Colonic mucosa (tissue), 4 donors: ENCODE results near the gene KRT85. TPM values are rescaled to one million over a fixed set of nuclear protein-coding genes. Genes with fewer than 3 reads are reported as not detected.

Source experiments
- DNase-seq: peaks from one replicate; pipeline ENCODE4 v3.0.0-alpha.2; 2020
- H3K27ac ChIP-seq: fragments of 200-600 bp; one replicate; pipeline ENCODE4 v1.8.0; 2021
- H3K27me3 ChIP-seq: fragments of 200-600 bp; one replicate; pipeline ENCODE4 v1.8.0; 2021
- H3K36me3 ChIP-seq: fragments of 200-600 bp; one replicate; pipeline ENCODE4 v1.8.0; 2021
- H3K4me1 ChIP-seq: fragments of 200-600 bp; one replicate; pipeline ENCODE4 v1.8.0; 2021; ENCODE audit warnings: mild to moderate bottlenecking
- H3K4me3 ChIP-seq: fragments of 200-600 bp; one replicate; pipeline ENCODE4 v1.8.0; 2021
- H3K9ac ChIP-seq, 2 donors: one replicate each; pipeline ENCODE4 v1.7.0; 2013; ENCODE audit warnings: control low read depth in 2 of 2, low read depth in 2 of 2, low read length in 2 of 2
- H3K9me3 ChIP-seq: fragments of 200-600 bp; one replicate; pipeline ENCODE4 v1.8.0; 2021
- intact Hi-C: fragments of 100-400 bp; cut with DNase I; formaldehyde crosslinking; loops from one replicate; pipeline ENCODE4 v1.14.1; 2022
- total RNA-seq, 2 donors: library from RNA; stranded (reverse); fragmentation: NEBNext Ultra II Directional in 1 of 2; extraction: Animal tissue kit (Norgen Biotek cat#: 25700) in 1 of 2; gene quantifications; one replicate each; pipeline ENCODE4 v1.2.1, GENCODE V29; 2021
- TF ChIP-seq, protein P1 (sequence below): fragments of 200-600 bp; IDR thresholded peaks from one replicate; pipeline ENCODE4 v1.8.0; 2022; ENCODE audit warnings: antibody characterized with exemption, mild to moderate bottlenecking
- donor health status: healthy.
- donor health status: DM: no; HTN: no; CAD: no.
- donor health status: DM: no; HTN: no; CAD: no.

KRT85 gene
- total RNA-seq, 2 donors from 2014 or later, result not detected

DNA sequence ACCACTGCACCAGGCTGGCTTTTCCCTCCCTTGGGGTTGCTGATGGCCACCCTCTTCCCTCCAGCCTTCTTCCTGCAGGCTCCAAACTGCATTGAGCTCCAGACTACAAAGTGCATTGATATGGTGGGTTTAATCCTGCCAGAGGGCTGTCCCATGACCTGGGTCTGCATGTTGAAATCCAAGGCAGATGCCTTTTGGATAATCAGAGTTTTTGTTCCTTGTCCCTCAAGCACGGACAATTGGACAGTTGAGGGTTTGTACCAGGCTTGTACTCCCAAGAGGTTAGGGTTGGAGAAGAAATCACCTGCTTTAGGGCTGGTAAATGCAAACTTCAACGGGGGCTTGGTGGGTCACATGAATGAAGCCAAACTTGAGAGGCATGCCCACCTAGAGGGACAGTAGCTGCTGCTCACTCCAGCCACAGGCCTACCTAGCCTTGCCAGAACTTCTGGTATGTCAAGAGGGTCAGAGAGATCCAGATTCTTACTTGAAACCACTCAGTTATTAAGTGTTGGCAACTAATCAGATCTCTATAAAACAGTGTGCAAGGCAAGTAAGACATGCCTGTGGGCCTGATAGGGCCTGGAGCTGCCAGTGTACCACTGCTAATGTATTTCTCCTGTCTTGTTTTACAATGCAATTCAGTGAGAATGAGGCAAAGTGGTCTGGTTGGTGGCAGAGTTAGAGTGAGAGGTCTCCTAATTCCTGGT, 24.3 kb downstream of the KRT85 start:
- H3K27me3 ChIP-seq, result no peaks in the 10 kb centered on the region
- no peak overlapping the region for H3K27ac ChIP-seq
- H3K9me3 ChIP-seq, result no peaks in the 10 kb centered on the region
- no peaks in the 10 kb centered on the region for H3K4me1 ChIP-seq
- DNase-seq, result no peak
- no peak overlapping the region for H3K9ac ChIP-seq
- no peak overlapping the region for H3K4me3 ChIP-seq
- intact Hi-C loops, result no loop called here
- H3K36me3 ChIP-seq, result no peaks in the 10 kb centered on the region
- TF ChIP-seq, protein P1, sequence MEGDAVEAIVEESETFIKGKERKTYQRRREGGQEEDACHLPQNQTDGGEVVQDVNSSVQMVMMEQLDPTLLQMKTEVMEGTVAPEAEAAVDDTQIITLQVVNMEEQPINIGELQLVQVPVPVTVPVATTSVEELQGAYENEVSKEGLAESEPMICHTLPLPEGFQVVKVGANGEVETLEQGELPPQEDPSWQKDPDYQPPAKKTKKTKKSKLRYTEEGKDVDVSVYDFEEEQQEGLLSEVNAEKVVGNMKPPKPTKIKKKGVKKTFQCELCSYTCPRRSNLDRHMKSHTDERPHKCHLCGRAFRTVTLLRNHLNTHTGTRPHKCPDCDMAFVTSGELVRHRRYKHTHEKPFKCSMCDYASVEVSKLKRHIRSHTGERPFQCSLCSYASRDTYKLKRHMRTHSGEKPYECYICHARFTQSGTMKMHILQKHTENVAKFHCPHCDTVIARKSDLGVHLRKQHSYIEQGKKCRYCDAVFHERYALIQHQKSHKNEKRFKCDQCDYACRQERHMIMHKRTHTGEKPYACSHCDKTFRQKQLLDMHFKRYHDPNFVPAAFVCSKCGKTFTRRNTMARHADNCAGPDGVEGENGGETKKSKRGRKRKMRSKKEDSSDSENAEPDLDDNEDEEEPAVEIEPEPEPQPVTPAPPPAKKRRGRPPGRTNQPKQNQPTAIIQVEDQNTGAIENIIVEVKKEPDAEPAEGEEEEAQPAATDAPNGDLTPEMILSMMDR, result no peak

DNA sequence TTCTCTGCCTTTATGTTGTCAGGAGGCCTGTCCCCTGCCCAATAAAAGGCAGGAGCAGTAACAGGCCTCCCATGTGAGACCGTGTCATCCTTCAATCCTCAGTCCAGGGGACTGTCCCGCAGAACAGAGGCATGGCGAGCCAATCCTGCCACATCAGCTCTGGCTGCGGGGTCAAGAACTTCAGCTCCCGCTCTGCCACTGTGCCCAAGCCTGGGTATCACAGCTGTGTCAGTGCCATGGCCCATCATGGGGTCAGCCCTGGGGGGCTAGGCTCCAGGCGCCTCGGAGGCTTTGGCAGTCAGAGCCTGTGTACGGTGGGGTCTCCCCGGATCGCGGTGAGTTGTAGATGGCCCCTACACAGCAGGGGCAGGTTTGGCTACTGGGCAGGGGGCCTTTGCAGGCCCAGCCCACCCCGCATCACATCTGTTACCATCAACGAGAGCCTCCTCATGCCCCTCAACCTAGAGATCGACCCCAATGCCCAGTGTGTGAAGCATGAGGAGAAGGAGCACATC, 26.2 kb downstream of the KRT85 start:
- no peak overlapping the region for H3K9ac ChIP-seq
- no peaks in the 10 kb centered on the region for H3K36me3 ChIP-seq
- no peak overlapping the region for H3K27ac ChIP-seq
- H3K9me3 ChIP-seq, result no peaks in the 10 kb centered on the region
- H3K4me1 ChIP-seq, result no peaks in the 10 kb centered on the region
- H3K27me3 ChIP-seq, result no peaks in the 10 kb centered on the region
- no peak for DNase-seq
- H3K4me3 ChIP-seq, result no peak overlapping the region
- TF ChIP-seq, protein P1, result no peak
- intact Hi-C loops, result no loop called here

DNA sequence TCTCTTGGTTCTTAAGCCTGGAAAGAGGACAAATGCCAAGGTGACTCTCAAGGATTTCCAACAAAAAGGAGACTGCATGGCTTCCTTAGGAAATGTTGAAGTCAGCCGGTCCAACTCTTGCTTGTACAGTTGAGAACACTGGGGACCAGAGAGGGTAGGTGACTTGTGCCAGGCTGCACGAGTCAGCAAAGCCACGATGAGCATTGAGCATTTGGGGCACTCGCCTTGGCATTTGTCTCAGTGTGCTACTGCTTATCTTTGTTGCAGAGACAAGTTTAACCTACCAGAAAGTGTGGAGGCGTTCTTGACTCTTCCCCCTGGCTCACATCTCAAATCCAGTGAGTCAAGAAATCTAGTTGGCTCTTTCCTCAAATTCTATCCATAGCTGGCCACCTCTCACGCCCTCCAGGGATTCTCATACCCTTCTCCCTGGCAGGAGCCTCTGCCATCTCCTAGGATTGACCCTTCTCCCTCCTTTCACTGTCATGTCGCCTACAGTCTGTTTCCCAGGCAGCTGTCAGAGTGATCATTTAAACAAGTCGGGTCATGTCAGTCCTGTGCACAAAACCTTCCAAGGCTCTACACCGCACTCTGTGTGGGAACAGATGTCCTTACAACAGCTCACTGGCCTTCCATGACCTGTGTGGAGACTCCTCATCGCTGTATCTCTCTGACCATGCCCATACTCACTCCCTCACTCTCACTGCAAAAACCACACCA, 28.9 kb downstream of the KRT85 start:
- Histone ChIP-seq H3K4me3 (no peak overlapping the region), H3K27ac (no peak overlapping the region), H3K9me3 (no peaks in the 10 kb centered on the region), H3K27me3 (no peaks in the 10 kb centered on the region), H3K36me3 (no peaks in the 10 kb centered on the region), H3K9ac (no peak overlapping the region), H3K4me1 (no peaks in the 10 kb centered on the region)
- DNase-seq, result no peak
- intact Hi-C loops, result no loop called here
- TF ChIP-seq, protein P1, result no peak

DNA sequence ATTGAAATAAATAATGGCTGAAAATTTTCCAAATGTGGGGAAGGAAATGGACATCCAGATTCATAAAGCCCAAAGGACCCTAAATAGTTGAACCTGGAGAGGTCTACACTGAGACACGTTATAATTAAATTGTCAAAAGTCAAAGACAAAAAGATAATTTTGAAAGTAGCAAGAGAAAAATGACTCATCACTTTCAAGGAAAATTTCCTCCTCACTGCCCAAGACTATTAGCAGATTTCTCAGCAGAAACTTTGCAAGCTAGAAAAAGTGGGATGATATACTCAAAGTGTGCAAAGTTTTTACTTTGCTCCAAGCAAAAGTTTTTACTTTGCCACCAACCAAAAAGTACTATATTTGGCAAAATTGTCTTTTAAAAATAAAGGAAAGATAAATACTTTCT, 30.2 kb downstream of the KRT85 start:
- DNase-seq, result no peak

DNA sequence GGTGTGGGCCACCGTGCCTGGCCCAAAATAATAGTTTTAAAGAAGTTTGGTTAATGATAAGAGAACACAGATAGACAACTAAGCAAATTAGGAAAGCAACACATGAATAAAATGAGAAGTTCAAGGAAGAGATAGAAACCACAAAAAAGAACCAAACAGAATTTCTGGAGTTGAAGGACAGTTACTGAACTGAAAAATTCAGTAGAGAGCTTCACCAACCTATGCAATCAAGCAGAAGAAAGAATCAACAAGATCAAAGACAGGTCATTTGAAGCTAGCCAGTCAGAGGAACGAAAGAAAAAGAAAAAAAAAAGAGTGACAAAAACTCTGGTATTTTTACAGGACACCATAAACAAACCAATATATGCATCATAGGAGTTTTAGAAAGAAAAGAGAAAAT, 30.6 kb downstream of the KRT85 start:
- TF ChIP-seq, protein P1, result no peak

More for the DNA sequence above, 30.2 kb downstream of the KRT85 start:
- intact Hi-C loops, result no loop called here
- H3K9ac ChIP-seq, result no peak overlapping the region
- no peaks in the 10 kb centered on the region for H3K36me3 ChIP-seq
- TF ChIP-seq, protein P1, result no peak
- no peak overlapping the region for H3K27ac ChIP-seq
- no peaks in the 10 kb centered on the region for H3K9me3 ChIP-seq
- H3K4me1 ChIP-seq, result no peaks in the 10 kb centered on the region
- H3K4me3 ChIP-seq, result no peak overlapping the region
- no peaks in the 10 kb centered on the region for H3K27me3 ChIP-seq

More for the DNA sequence above, 30.6 kb downstream of the KRT85 start:
- no peaks in the 10 kb centered on the region for H3K4me1 ChIP-seq
- H3K4me3 ChIP-seq, result no peak overlapping the region
- no peak for DNase-seq
- intact Hi-C loops, result no loop called here
- no peaks in the 10 kb centered on the region for H3K27me3 ChIP-seq
- no peak overlapping the region for H3K9ac ChIP-seq
- no peaks in the 10 kb centered on the region for H3K36me3 ChIP-seq
- no peak overlapping the region for H3K27ac ChIP-seq
- H3K9me3 ChIP-seq, result no peaks in the 10 kb centered on the region
